Epidermal melanocyte (primary cell): ENCODE data around the gene PCDHA1.

Experiments
- DNase-seq: peaks from one replicate; pipeline ENCODE4 v3.0.0; 2011; ENCODE audit warnings: low spot score; ENCODE audit not compliant: insufficient read length

Gene PCDHA1

GRCh38 chr5:140986117-140986521 lies 200.2 kb downstream of the PCDHA1 start:
- no peak for DNase-seq

- DNase-seq: no peak
Observed at GRCh38 chr5:140988100-140988499, 202.2 kb downstream of the PCDHA1 start.

DNA sequence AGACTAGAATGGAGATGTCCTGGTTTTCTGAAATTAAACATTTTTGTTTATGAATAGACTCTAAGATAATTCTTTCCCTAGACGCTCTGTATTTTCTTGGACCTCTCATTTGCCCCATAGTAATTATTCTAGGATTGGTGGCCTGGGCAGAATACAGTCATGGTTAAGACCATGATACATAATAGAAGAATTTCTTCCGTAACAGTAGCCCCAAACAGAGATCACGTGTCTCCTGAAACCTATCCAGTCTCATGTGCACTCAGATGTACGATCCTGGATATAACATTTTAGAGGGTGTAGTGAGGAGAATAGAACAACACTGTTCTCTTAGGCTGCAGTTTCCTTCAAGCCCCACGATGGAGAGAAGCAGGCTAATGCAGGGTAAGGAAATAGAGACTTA lies 202.7 kb downstream of the PCDHA1 start:
- no peak for DNase-seq

GRCh38 chr5:140989254-140990020 lies 203.5 kb downstream of the PCDHA1 start:
- DNase-seq: no peak

DNA sequence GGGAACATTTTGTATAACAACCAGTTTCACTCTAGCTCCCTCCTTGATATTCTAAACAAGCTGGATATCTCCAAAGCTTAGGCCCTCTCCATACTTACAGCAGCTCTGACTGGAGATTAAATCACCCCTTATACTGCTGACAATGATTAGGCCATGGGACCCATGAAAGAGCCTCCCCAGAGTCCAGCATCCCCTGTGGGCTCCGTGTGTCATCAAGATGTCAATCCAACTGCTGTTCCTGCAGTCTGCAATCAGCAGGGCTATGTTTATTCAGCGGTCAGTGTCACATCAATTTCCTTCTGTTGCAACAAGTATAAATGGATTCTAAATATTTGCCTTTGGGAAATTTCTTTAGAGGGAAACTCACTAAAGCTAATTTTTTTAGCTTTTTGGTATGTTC lies 206.9 kb downstream of the PCDHA1 start:
- DNase-seq: no peak

- no peak for DNase-seq
Observed at GRCh38 chr5:140996060-140996459, 210.1 kb downstream of the PCDHA1 start.

GRCh38 chr5:140998921-140999410 lies 213.0 kb downstream of the PCDHA1 start:
- no peak for DNase-seq

- DNase-seq: no peak
Observed at GRCh38 chr5:141001446-141001843, 215.5 kb downstream of the PCDHA1 start.

- DNase-seq: no peak
Observed at GRCh38 chr5:141001844-141002604, 216.1 kb downstream of the PCDHA1 start.

- no peak for DNase-seq
Observed at GRCh38 chr5:141002605-141002965, 216.6 kb downstream of the PCDHA1 start.

DNA sequence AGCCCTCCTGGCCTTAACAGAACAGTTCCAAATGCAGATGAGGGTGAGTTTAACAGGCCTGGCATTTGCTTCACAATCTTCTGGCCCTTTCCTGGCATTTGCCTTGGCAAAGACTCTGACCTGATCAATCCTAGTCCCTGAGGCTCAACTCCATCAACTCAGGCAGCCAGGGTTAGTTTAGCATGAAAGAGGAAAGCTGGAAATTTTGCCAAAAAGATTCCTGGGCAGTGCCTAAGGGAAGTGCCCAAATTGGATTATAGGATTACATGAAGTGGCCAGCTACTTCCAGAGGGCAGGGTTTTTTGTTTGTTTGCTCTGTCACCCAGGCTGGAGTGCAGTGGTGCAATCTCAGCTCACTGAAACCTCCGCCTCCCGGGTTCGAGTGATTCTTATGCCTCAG lies 217.1 kb downstream of the PCDHA1 start:
- DNase-seq: no peak

GRCh38 chr5:141003791-141004611 lies 218.1 kb downstream of the PCDHA1 start:
- no peak for DNase-seq

DNA sequence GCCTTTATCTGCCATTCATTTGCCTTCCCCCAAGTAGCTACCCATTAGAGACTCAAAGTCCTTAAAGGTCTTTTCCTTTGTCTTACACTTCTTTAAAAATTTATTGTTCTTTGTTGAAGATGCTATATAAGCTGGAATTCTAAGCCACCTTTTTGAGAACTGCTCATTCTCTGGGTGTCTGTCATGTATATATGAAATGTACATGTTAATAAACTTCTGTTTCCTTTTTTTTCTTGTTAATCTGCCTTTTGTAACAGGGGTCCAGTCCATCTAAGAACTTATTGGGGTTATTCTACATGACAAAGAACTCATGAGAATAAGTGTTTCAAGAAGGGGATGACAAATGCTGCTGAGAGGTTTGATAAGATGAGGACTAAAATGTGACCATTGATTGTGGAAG lies 221.9 kb downstream of the PCDHA1 start:
- DNase-seq: no peak

DNA sequence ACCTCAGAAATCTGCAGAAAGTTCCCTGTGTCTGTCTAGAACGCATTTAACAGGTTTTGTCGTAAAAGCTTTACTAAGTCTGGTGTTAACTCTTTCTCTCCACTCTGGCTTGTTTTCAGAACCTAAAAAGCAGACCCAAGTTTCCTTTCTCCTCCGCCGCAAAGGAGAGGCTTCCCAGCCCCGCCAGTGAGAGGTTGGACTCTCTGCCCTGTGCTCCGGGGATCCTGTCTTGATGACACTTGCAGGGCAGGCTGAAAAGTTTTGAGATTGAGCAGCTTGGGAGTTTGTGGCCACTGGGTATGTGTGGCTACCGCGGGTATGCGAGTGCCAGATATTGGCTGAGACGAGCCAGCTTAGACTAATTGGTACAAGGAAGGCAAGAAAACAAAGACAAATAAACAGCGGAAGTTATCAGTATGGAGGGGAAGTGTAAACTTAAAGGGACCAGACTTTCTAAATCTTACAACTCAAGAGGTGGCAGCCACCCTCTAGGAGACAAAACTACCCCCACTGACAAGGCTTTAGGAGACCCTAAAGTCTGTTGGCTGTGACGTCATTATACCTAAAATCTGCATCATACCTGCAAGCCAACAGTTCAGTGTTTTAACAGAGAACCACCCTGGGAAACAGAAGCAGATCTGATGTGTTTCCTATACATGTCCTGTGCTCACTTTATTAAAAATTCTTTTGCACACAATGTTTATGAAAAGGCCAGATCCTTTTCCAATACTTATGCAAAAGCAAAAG lies 224.3 kb downstream of the PCDHA1 start:
- no peak for DNase-seq

DNA sequence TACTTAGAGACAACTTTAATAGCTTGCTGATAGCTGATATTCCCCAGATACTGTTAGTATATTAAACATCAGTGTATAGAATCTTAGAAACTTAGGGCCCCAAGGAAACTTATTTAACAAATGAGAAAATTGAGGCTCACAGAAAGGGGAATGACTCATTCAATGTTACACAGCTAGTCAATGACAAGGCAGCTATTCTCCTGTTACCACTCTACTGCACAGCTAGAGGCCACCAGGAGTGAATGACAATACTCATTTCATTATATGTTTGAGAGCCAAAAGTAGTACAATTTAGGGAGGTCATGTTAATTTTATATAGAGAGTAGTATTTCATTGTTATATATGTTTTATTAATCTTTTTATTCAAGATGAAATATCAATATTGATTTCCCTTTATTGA lies 232.0 kb downstream of the PCDHA1 start:
- no peak for DNase-seq

- DNase-seq: no peak
Observed at GRCh38 chr5:141022384-141022783, 236.4 kb downstream of the PCDHA1 start.

DNA sequence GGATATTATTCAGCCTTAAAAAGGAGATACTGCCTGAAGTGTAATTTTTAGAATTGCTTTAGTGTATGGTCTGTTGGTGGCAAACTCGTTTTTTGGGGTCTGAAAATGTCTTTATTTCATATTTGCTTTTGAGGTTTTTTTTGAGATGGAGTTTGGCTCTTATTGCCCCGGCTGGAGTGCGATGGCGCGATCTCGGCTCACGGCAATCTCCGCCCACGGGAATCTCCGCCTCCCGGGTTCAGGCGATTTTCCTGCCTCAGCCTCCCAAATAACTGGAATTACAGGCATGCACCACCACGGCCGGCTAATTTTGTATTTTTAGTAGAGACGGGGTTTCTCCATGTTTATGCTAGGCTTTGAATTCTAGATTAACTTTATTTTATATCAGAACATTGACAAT lies 245.1 kb downstream of the PCDHA1 start:
- DNase-seq: no peak

GRCh38 chr5:141032626-141033025 lies 246.7 kb downstream of the PCDHA1 start:
- DNase-seq: no peak

GRCh38 chr5:141039061-141039460 lies 253.1 kb downstream of the PCDHA1 start:
- no peak for DNase-seq

GRCh38 chr5:141039517-141039916 lies 253.6 kb downstream of the PCDHA1 start:
- no peak for DNase-seq

- no peak for DNase-seq
Observed at GRCh38 chr5:141040093-141040770, 254.3 kb downstream of the PCDHA1 start.
